Prostate gland (tissue), 2 donors: ENCODE results near the gene PC.

Experiments used
- CTCF ChIP-seq, 4 experiments: fragments of 200-600 bp in 2 of 4; fragments of 450-650 bp in 2 of 4; sonication (generic) in 2 of 4; IDR thresholded peaks; 1 replicate in 3 of 4; 2 replicates in 1 of 4; pipeline ENCODE4 v1.5.1; 2016 to 2019; ENCODE audit warnings: antibody characterized with exemption in 4 of 4, mild to moderate bottlenecking in 2 of 4, moderate library complexity in 2 of 4
- POLR2AphosphoS5 ChIP-seq: sonication (generic); formaldehyde crosslinking; IDR thresholded peaks from one replicate; pipeline ENCODE4 v1.6.1; 2017; ENCODE audit warnings: antibody characterized with exemption

GRCh38 chr11:67007126-67007525 is 48.9 kb upstream of the PC start:
- no peak for TF ChIP-seq CTCF (IDR thresholded peaks at IDR 0.05)
- no peak for TF ChIP-seq POLR2AphosphoS5
